HFFc6 (cell line): ENCODE results near the gene CAPN5. TPM values are rescaled to one million over a fixed set of nuclear protein-coding genes. Genes with fewer than 3 reads are reported as not detected.

Experiments
- DNase-seq: peaks from one replicate; pipeline ENCODE4 v3.0.0-alpha.2; 2018
- H3K27ac Mint-ChIP-seq: 2 replicates; pipeline ENCODE4 v1.8.0; 2020; ENCODE audit warnings: mild to moderate bottlenecking, mixed read lengths
- H3K27me3 Mint-ChIP-seq: 2 replicates; pipeline ENCODE4 v1.8.0; 2021; ENCODE audit warnings: mild to moderate bottlenecking, moderate library complexity, mixed read lengths; ENCODE audit not compliant: insufficient read depth
- H3K36me3 Mint-ChIP-seq: 2 replicates; pipeline ENCODE4 v1.8.0; 2021; ENCODE audit warnings: low read depth, mixed read lengths
- H3K4me1 Mint-ChIP-seq: 2 replicates; pipeline ENCODE4 v1.8.0; 2020; ENCODE audit warnings: low read depth, mixed read lengths
- H3K4me3 Mint-ChIP-seq: 2 replicates; pipeline ENCODE4 v1.8.0; 2020; ENCODE audit warnings: mild to moderate bottlenecking, moderate library complexity, mixed read lengths
- H3K9me3 Mint-ChIP-seq: 2 replicates; pipeline ENCODE4 v1.8.0; 2020; ENCODE audit warnings: mild to moderate bottlenecking, mixed read lengths
- total RNA-seq, 6 experiments: library from RNA; stranded (reverse); fragmentation: NEBNext Ultra II Directional; extraction: Animal tissue kit (Norgen Biotek cat#: 25700); gene quantifications; 2 replicates in 1 of 6; 3 replicates in 5 of 6; pipeline ENCODE4 v1.2.3, GENCODE V29; 2021
- TF ChIP-seq, protein P1 (sequence below): fragments of 200-600 bp; sonication (generic); IDR thresholded peaks from 2 replicates; pipeline ENCODE4 v1.5.0; 2021; ENCODE audit warnings: antibody characterized with exemption, mild to moderate bottlenecking

The CAPN5 gene
- total RNA-seq, 6 experiments from 2014 or later = 20.7 to 32.7 (median 29.0) TPM

DNA sequence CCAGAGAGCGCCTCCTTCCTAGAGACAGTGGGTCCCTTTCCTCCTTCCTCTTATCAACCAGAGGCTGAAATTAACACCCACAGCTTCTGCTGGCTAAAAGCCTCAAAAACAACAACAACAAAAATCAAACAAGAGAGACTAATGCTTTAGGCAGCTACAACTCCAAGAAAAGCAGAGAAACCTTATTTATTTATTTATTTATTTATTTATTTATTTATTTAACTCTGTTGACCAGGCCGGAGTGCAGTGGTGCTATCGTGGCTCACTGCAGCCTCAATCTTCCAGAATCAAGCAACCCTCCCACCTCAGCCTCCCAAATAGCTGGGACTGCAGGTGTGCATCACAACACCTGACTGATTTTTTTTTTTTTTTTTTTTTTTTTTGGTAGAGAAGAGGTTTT, 35.2 kb upstream of the CAPN5 start:
- no peak overlapping the region for H3K27ac Mint-ChIP-seq
- H3K4me1 Mint-ChIP-seq = no peaks in the 10 kb centered on the region
- no peaks in the 10 kb centered on the region for H3K36me3 Mint-ChIP-seq
- TF ChIP-seq, protein P1, sequence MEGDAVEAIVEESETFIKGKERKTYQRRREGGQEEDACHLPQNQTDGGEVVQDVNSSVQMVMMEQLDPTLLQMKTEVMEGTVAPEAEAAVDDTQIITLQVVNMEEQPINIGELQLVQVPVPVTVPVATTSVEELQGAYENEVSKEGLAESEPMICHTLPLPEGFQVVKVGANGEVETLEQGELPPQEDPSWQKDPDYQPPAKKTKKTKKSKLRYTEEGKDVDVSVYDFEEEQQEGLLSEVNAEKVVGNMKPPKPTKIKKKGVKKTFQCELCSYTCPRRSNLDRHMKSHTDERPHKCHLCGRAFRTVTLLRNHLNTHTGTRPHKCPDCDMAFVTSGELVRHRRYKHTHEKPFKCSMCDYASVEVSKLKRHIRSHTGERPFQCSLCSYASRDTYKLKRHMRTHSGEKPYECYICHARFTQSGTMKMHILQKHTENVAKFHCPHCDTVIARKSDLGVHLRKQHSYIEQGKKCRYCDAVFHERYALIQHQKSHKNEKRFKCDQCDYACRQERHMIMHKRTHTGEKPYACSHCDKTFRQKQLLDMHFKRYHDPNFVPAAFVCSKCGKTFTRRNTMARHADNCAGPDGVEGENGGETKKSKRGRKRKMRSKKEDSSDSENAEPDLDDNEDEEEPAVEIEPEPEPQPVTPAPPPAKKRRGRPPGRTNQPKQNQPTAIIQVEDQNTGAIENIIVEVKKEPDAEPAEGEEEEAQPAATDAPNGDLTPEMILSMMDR = no peak
- no peak overlapping the region for H3K4me3 Mint-ChIP-seq
- no peak for DNase-seq
- H3K27me3 Mint-ChIP-seq = peaks cover 15% of the 10 kb centered on the region
- H3K9me3 Mint-ChIP-seq = no peaks in the 10 kb centered on the region

DNA sequence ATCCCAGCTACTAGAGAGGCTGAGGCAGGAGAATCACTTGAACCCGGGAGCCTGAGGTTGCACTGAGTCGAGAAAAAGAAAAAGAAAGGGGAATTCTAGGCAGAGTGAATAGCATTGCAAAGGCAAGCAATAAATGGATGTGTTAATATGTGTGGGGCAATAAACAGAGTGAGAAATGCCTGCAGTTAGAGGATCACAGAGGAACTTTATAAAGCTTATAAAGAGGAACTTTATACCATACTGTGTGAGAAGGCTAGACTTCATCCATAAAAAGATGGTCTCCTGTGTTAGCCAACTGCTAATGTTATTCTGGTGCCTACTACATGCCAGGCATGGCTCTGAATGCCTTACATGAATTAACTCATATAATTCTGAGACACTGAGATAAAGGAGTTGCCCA, 31.7 kb upstream of the CAPN5 start:
- H3K4me3 Mint-ChIP-seq = no peak overlapping the region

DNA sequence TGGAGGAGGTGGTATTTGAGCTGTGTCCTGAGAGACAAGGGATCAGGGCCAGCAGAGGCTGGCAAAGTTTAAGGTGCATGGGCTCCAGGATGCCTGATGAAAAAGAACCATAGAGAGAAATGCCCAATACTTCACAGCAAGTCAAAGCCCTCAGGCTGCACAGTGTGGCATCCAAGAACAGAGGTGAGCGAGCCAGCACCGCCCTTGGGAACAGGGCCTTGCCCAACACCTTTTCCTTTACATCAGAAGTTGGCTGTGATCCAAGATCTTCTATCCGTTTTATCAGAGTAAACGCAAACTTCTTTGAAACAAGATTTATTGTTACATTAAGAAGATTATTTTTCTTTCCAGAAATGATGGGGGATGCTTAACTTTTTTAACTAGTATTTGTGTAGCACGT, 31.2 kb upstream of the CAPN5 start:
- no peak overlapping the region for H3K4me3 Mint-ChIP-seq
- TF ChIP-seq, protein P1 = no peak
- H3K9me3 Mint-ChIP-seq = no peaks in the 10 kb centered on the region
- H3K27ac Mint-ChIP-seq = no peak overlapping the region
- peaks cover 9% of the 10 kb centered on the region; the same call in 1 of the 2 replicates for H3K4me1 Mint-ChIP-seq
- H3K27me3 Mint-ChIP-seq = peaks cover 11% of the 10 kb centered on the region
- H3K36me3 Mint-ChIP-seq = no peaks in the 10 kb centered on the region
- no peak for DNase-seq

More for the DNA sequence above, 31.7 kb upstream of the CAPN5 start:
- Mint-ChIP-seq H3K4me1 (peaks cover 9% of the 10 kb centered on the region; the same call in 1 of the 2 replicates), H3K27ac (no peak overlapping the region), H3K9me3 (no peaks in the 10 kb centered on the region), H3K36me3 (no peaks in the 10 kb centered on the region), H3K27me3 (peaks cover 14% of the 10 kb centered on the region)
- no peak for DNase-seq
- TF ChIP-seq, protein P1 = no peak

DNA sequence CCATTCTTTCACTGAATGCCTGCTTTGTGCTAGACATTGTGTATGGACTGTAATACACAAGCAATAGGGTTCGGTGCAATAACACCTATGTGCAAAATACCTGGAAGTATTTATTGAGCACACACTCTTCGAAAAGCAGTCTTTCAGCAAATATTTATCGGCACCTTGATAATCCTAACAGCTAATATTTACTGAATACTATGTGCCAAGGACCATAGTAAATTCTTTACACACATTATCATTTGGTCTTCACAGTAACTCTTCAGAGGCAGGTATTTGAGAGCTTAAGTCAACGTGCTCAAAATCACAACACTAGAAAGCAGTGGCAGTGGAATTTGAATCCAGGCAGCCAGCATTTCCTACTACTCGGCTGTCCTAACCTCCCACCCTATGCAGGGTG, 30.4 kb upstream of the CAPN5 start:
- Mint-ChIP-seq H3K4me3 (no peak overlapping the region), H3K4me1 (peaks cover 9% of the 10 kb centered on the region; the same call in 1 of the 2 replicates), H3K27me3 (peaks cover 11% of the 10 kb centered on the region), H3K36me3 (no peaks in the 10 kb centered on the region), H3K9me3 (no peaks in the 10 kb centered on the region), H3K27ac (no peak overlapping the region)
- no peak for DNase-seq
- TF ChIP-seq, protein P1 = no peak

DNA sequence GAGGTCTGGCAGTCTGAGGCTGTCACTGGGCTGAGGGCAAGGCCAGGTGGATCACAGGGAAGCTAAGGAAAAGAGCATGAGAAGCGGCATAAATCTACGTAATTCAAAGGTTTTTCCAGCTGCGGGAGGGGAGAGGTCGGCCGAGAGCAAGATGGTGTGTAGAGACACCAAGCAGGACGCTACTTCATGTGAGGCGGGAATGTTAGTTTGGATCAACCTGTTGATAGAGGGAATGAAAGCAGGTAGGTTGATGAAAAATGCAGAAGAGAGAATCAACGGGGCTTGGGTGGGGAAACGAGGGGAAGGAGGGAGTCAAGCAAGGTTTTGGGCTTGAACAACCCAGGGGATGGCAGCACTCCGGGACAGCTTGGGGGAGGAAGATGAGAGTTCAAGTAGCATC, 29.7 kb upstream of the CAPN5 start:
- Mint-ChIP-seq H3K4me3 (no peak overlapping the region), H3K9me3 (no peaks in the 10 kb centered on the region), H3K27ac (no peak overlapping the region), H3K36me3 (no peaks in the 10 kb centered on the region), H3K4me1 (peaks cover 9% of the 10 kb centered on the region; the same call in 1 of the 2 replicates), H3K27me3 (peaks cover 11% of the 10 kb centered on the region)
- no peak for DNase-seq
- TF ChIP-seq, protein P1 = no peak
